ENCODE results near the gene FOXJ3.

FOXJ3 gene

GRCh38 chr1:42183957-42184268, 151.1 kb downstream of the FOXJ3 start:
- TF ChIP-seq CTCF (IDR thresholded peaks at IDR 0.05; ENCODE audit: unreplicated experiment in 3 of 3): no peak
- H3K4me1 Mint-ChIP-seq: peaks cover 20% of the 10 kb centered on the region
- no peaks in the 10 kb centered on the region for H3K9me3 Mint-ChIP-seq
- no peak overlapping the region for H3K4me3 Mint-ChIP-seq
- peaks cover 48% of the 10 kb centered on the region for H3K36me3 Mint-ChIP-seq (ENCODE audit: low read depth)
- H3K27ac Mint-ChIP-seq: peak overlapping the region in 2 of 3 experiments; percentile 34 to 37
- no peaks in the 10 kb centered on the region for H3K27me3 Mint-ChIP-seq (ENCODE audit: low read depth)

GRCh38 chr1:42183210-42183956, 151.7 kb downstream of the FOXJ3 start:
- Mint-ChIP-seq H3K27me3 (ENCODE audit: low read depth) (no peaks in the 10 kb centered on the region), H3K4me3 (no peak overlapping the region), H3K27ac (peak overlapping the region in 2 of 3 experiments; percentile 34 to 37), H3K9me3 (no peaks in the 10 kb centered on the region), H3K36me3 (ENCODE audit: low read depth) (peaks cover 48% of the 10 kb centered on the region), H3K4me1 (peaks cover 21% of the 10 kb centered on the region)
- TF ChIP-seq CTCF (IDR thresholded peaks at IDR 0.05; ENCODE audit: unreplicated experiment in 3 of 3): no peak

GRCh38 chr1:42181687-42182086, 153.3 kb downstream of the FOXJ3 start:
- Mint-ChIP-seq H3K36me3 (ENCODE audit: low read depth) (peaks cover 36% of the 10 kb centered on the region), H3K9me3 (no peaks in the 10 kb centered on the region), H3K4me1 (peaks cover 37% of the 10 kb centered on the region), H3K4me3 (no peak overlapping the region), H3K27me3 (ENCODE audit: low read depth) (no peaks in the 10 kb centered on the region), H3K27ac (no peak overlapping the region)
- TF ChIP-seq CTCF (IDR thresholded peaks at IDR 0.05; ENCODE audit: unreplicated experiment in 3 of 3): no peak

- Mint-ChIP-seq H3K36me3 (ENCODE audit: low read depth) (peaks cover 24% of the 10 kb centered on the region), H3K4me1 (peaks cover 35% of the 10 kb centered on the region), H3K27me3 (ENCODE audit: low read depth) (no peaks in the 10 kb centered on the region), H3K4me3 (no peak overlapping the region), H3K27ac (peak overlapping the region; percentile 22 to 87 (median 57)), H3K9me3 (no peaks in the 10 kb centered on the region)
- TF ChIP-seq CTCF (IDR thresholded peaks at IDR 0.05; ENCODE audit: unreplicated experiment in 3 of 3): no peak
Observed at GRCh38 chr1:42179900-42180329, 155.1 kb downstream of the FOXJ3 start.

- no peak for TF ChIP-seq CTCF (IDR thresholded peaks at IDR 0.05; ENCODE audit: unreplicated experiment in 3 of 3)
- H3K27ac Mint-ChIP-seq: peak overlapping the region; percentile 22 to 87 (median 57)
- H3K27me3 Mint-ChIP-seq (ENCODE audit: low read depth): no peaks in the 10 kb centered on the region
- H3K9me3 Mint-ChIP-seq: no peaks in the 10 kb centered on the region
- H3K4me1 Mint-ChIP-seq: peaks cover 40% of the 10 kb centered on the region
- no peak overlapping the region for H3K4me3 Mint-ChIP-seq
- peaks cover 18% of the 10 kb centered on the region for H3K36me3 Mint-ChIP-seq (ENCODE audit: low read depth)
Observed at GRCh38 chr1:42179275-42179674, 155.8 kb downstream of the FOXJ3 start.

- H3K9me3 Mint-ChIP-seq: no peaks in the 10 kb centered on the region
- H3K27me3 Mint-ChIP-seq (ENCODE audit: low read depth): no peaks in the 10 kb centered on the region
- H3K4me3 Mint-ChIP-seq: no peak overlapping the region
- peaks cover 50% of the 10 kb centered on the region for H3K4me1 Mint-ChIP-seq
- peaks cover 14% of the 10 kb centered on the region for H3K36me3 Mint-ChIP-seq (ENCODE audit: low read depth)
- no peak for TF ChIP-seq CTCF (IDR thresholded peaks at IDR 0.05; ENCODE audit: unreplicated experiment in 3 of 3)
- peak overlapping the region; percentile 45 to 75 (median 73) for H3K27ac Mint-ChIP-seq
Observed at GRCh38 chr1:42178249-42178648, 156.8 kb downstream of the FOXJ3 start.

All from nephron (organoid).